OCI-LY7 (cell line): ENCODE data around the gene SLC25A21. TPM values are rescaled to one million over a fixed set of nuclear protein-coding genes. Genes with fewer than 3 reads are reported as not detected.

ENCODE experiments used
- BruUV-seq: library from RNA; stranded (reverse); fragments of 400-500 nt; replicated peaks from 2 replicates; lab custom pipeline; 2021; lab: Mats Ljungman, UMichigan
- CTCF ChIA-PET: fragments of 300-600 bp; sonication (Branson Sonifier 250); formaldehyde crosslinking; loops from one replicate; lab custom pipeline; 2022; ENCODE audit warnings: antibody characterized with exemption; ENCODE audit not compliant: unreplicated experiment; lab: Charles Lee
- POLR2A ChIA-PET: fragments of 300-600 bp; sonication (Branson Sonifier 250); formaldehyde crosslinking; loops from one replicate; lab custom pipeline; 2022; ENCODE audit warnings: antibody characterized with exemption; lab: Charles Lee
- DNase-seq: peaks from one replicate; pipeline ENCODE4 v3.0.0-alpha.2; 2015; ENCODE audit warnings: low spot score
- H2AFZ ChIP-seq: fragments of 200-600 bp; sonication (generic), shearing (Covaris generic); 2 replicates; pipeline ENCODE4 v1.6.1; 2014; ENCODE audit warnings: mild to moderate bottlenecking, antibody characterized with exemption, low read length, moderate library complexity
- H3K27ac ChIP-seq: fragments of 200-600 bp; sonication (generic); 2 replicates; pipeline ENCODE4 v1.5.1; 2014; ENCODE audit warnings: mixed run types, low read depth, mild to moderate bottlenecking, moderate library complexity, low read length, inconsistent platforms; ENCODE audit not compliant: poor library complexity, severe bottlenecking
- H3K36me3 ChIP-seq: fragments of 200-600 bp; sonication (generic); 2 replicates; pipeline ENCODE4 v1.6.1; 2014; ENCODE audit warnings: mild to moderate bottlenecking, antibody characterized with exemption, low read length, moderate library complexity, mixed read lengths; ENCODE audit not compliant: insufficient read depth
- H3K4me1 ChIP-seq: fragments of 200-600 bp; sonication (generic); 2 replicates; pipeline ENCODE4 v1.5.1; 2014; ENCODE audit warnings: mild to moderate bottlenecking, low read length; ENCODE audit not compliant: insufficient read depth, poor library complexity, severe bottlenecking
- H3K4me2 ChIP-seq: fragments of 200-600 bp; sonication (generic); 2 replicates; pipeline ENCODE4 v1.6.1; 2014; ENCODE audit warnings: mild to moderate bottlenecking, low read length
- H3K4me3 ChIP-seq: fragments of 200-600 bp; sonication (generic); 2 replicates; pipeline ENCODE4 v1.5.1; 2014; ENCODE audit warnings: mild to moderate bottlenecking, low read depth, low read length; ENCODE audit not compliant: poor library complexity, severe bottlenecking
- H3K79me2 ChIP-seq: fragments of 200-600 bp; sonication (generic); 2 replicates; pipeline ENCODE4 v1.6.1; 2016; ENCODE audit warnings: low read depth, mild to moderate bottlenecking, low read length, moderate library complexity, mixed read lengths; ENCODE audit not compliant: insufficient read depth
- H3K9me2 ChIP-seq: fragments of 200-600 bp; sonication (generic); 2 replicates; pipeline ENCODE4 v1.6.1; 2016; ENCODE audit warnings: mild to moderate bottlenecking, low read length, mixed read lengths; ENCODE audit not compliant: insufficient read depth
- H3K9me3 ChIP-seq: fragments of 200-600 bp; sonication (generic); 2 replicates; pipeline ENCODE4 v1.6.1; 2014; ENCODE audit warnings: mild to moderate bottlenecking, mixed run types, low read length, mixed read lengths
- H4K20me1 ChIP-seq: fragments of 200-600 bp; sonication (generic); 2 replicates; pipeline ENCODE4 v1.6.1; 2014; ENCODE audit warnings: mild to moderate bottlenecking, antibody characterized with exemption, low read length, moderate library complexity, mixed read lengths; ENCODE audit not compliant: insufficient read depth
- EZH2phosphoT487 ChIP-seq: fragments of 200-600 bp; sonication (generic); IDR thresholded peaks from 2 replicates; pipeline ENCODE4 v1.6.1; 2018; ENCODE audit warnings: low read depth, borderline replicate concordance, mild to moderate bottlenecking, mixed run types, antibody characterized with exemption, low read length, moderate library complexity, mixed read lengths
- intact Hi-C: fragments of 100-400 bp; cut with micrococcal nuclease; formaldehyde crosslinking; loops from one replicate; pipeline ENCODE4 v1.10.0; 2022; ENCODE audit not compliant: unreplicated experiment
- total RNA-seq, 2 experiments: library from RNA; depleted of rRNA in 1 of 2; stranded (reverse); fragments of >200 nt in 1 of 2; shearing (Covaris generic) in 1 of 2; gene quantifications; 2 replicates each; pipeline ENCODE4 v1.2.3, GENCODE V29; 2014 to 2022
- TF ChIP-seq, protein P1 (sequence below): fragments of 200-600 bp; sonication (generic); conservative IDR thresholded peaks from 2 replicates; pipeline ENCODE4 v1.5.1; 2014; ENCODE audit warnings: mild to moderate bottlenecking, antibody characterized with exemption, low read length, moderate library complexity, mixed read lengths

Gene SLC25A21
- total RNA-seq, 2 experiments from 2014 or later: not detected

DNA sequence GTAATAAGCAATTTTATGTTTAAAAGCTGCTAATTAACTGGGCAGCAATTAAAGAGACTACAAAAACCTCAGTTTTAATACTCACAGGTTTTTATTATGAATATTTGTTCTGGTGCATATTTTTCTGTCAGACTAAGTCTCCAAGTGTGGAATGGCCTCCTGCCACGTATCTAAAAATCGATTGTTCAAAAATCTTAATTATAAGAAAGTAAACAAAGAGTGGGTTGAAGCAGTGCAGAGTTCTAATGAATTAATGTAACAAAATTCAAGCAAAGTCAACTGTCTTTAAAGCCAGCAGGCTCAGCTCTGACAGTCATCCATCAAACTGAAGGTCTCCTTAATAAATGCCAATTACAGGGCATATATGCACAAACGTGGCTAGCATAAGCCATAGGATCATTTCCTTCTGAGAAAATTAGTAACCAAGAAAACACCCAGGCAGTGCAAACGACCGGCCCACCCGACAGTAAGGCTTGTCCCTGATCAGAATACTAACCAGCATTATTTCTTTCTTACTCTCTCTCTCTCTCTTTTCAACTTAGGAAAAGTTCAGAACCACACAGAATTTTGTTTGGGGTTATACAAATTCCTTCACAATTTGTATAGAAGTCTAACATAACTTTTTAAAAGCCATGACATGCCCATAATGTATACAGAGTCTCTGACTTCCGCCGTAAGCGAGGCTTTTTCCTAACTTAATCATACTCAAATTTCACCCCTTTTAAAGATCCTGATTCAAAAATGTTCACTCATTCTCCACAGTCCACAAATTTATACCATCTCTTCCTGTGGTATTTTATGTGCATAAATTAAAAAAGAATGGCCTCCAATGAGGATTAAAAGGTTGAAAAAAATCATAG lies 83.8 kb downstream of the SLC25A21 start:
- TF ChIP-seq, protein P1, sequence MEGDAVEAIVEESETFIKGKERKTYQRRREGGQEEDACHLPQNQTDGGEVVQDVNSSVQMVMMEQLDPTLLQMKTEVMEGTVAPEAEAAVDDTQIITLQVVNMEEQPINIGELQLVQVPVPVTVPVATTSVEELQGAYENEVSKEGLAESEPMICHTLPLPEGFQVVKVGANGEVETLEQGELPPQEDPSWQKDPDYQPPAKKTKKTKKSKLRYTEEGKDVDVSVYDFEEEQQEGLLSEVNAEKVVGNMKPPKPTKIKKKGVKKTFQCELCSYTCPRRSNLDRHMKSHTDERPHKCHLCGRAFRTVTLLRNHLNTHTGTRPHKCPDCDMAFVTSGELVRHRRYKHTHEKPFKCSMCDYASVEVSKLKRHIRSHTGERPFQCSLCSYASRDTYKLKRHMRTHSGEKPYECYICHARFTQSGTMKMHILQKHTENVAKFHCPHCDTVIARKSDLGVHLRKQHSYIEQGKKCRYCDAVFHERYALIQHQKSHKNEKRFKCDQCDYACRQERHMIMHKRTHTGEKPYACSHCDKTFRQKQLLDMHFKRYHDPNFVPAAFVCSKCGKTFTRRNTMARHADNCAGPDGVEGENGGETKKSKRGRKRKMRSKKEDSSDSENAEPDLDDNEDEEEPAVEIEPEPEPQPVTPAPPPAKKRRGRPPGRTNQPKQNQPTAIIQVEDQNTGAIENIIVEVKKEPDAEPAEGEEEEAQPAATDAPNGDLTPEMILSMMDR: no peak
- no peak for TF ChIP-seq EZH2phosphoT487
- Histone ChIP-seq H3K4me2 (no peak overlapping the region), H3K79me2 (no peaks in the 10 kb centered on the region), H3K4me3 (no peak overlapping the region), H3K9me2 (no peaks in the 10 kb centered on the region), H4K20me1 (no peaks in the 10 kb centered on the region), H3K9me3 (no peaks in the 10 kb centered on the region), H3K27ac (no peak overlapping the region), H3K4me1 (no peaks in the 10 kb centered on the region), H2AFZ (no peak overlapping the region), H3K36me3 (no peaks in the 10 kb centered on the region)
- no peak for DNase-seq
- POLR2A ChIA-PET: no interaction called here
- no TSS peak for BruUV-seq
- intact Hi-C loops: no loop called here
- CTCF ChIA-PET: no interaction called here

DNA sequence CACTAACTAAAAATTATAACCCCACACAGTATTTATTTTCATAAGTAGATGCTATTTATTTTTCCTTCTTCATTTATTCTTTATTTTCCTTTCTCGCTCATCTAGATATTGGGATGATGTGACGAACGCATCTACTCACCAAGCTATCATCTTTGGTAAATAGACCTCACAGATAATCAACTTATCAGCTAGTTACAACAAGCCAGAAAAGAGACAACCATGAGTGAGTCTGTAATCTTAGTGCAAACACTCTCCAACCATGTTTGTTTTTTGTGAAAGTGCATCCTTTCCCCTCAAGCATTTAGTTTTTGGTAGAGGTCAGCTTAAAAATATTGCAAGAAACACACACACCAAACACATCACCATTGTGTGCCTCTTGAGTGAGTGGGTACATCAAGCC lies 84.9 kb downstream of the SLC25A21 start:
- Histone ChIP-seq H3K9me2 (no peaks in the 10 kb centered on the region), H3K4me1 (no peaks in the 10 kb centered on the region), H4K20me1 (no peaks in the 10 kb centered on the region), H3K4me3 (no peak overlapping the region), H3K79me2 (no peaks in the 10 kb centered on the region), H3K9me3 (no peaks in the 10 kb centered on the region), H3K27ac (no peak overlapping the region), H3K36me3 (no peaks in the 10 kb centered on the region), H2AFZ (no peak overlapping the region), H3K4me2 (no peak overlapping the region)
- CTCF ChIA-PET: no interaction called here
- no peak for DNase-seq
- TF ChIP-seq EZH2phosphoT487: no peak
- TF ChIP-seq, protein P1: no peak
- no TSS peak for BruUV-seq
- POLR2A ChIA-PET: no interaction called here
- intact Hi-C loops: no loop called here

DNA sequence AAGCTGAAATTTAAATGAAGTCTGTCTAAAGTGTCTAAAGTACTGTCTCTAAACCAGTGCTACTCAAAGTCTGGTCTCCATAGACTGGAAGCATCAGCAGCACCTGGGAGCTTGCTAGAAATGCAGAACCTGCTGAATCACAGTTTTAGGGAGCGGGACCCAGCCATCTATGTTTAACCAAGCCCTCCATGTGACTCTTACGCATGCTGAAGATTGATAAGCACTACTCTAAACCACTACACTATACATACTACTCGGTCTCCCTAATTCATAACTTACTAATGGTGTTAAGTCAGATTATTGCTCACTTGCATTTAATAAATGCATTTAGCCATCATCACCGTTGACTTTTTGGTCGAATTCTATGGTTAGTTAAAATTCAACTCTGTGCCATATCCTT lies 88.8 kb downstream of the SLC25A21 start:
- Histone ChIP-seq H3K36me3 (no peaks in the 10 kb centered on the region), H3K79me2 (no peaks in the 10 kb centered on the region), H4K20me1 (no peaks in the 10 kb centered on the region), H3K27ac (no peak overlapping the region), H2AFZ (no peak overlapping the region), H3K9me2 (no peaks in the 10 kb centered on the region), H3K4me3 (no peak overlapping the region), H3K4me2 (no peak overlapping the region), H3K9me3 (no peaks in the 10 kb centered on the region), H3K4me1 (no peaks in the 10 kb centered on the region)
- no peak for DNase-seq
- TF ChIP-seq, protein P1: no peak
- no peak for TF ChIP-seq EZH2phosphoT487
- ChIA-PET POLR2A (no interaction called here), CTCF (no interaction called here)
- intact Hi-C loops: no loop called here
- no TSS peak for BruUV-seq
